ENCODE data around the gene EML5. TPM values are rescaled to one million over a fixed set of nuclear protein-coding genes. Genes with fewer than 3 reads are reported as not detected.

EML5 gene
- total and polyA plus RNA-seq, 2 of the 13 experiments (the other 11 are each of a cell fraction or from before 2014, with no cell fraction given) = 0.11 TPM; not detected in 1

- TF ChIP-seq KDM3A (CRISPR knock-in tag; IDR thresholded peaks at IDR 0.05; ENCODE audit: low read depth) = peak; percentile 64; the same call in 1 of the 2 replicates
- peak; percentile 79 for TF ChIP-seq POLR2AphosphoS5 (IDR thresholded peaks at IDR 0.05; ENCODE audit: low read depth, low read length)
- TF ChIP-seq CTCF (CRISPR knock-in tag; IDR thresholded peaks at IDR 0.05) = peak; percentile 48; the same call in 1 of the 2 replicates
- TF ChIP-seq ZIK1 (CRISPR knock-in tag; IDR thresholded peaks at IDR 0.05; ENCODE audit: borderline replicate concordance, low read depth) = 0 out of 2 replicates have a peak, but pooled peaks have one; percentile 57
- TF ChIP-seq MXD3 (CRISPR knock-in tag; IDR thresholded peaks at IDR 0.05) = peak; percentile 83
Measured at GRCh38 chr14:88562831-88563686, 229.7 kb downstream of the EML5 start, which contains the start of gene ZC3H14 (continued).

- H3K36me3 ChIP-seq (replicated peaks in 1 of 2; ENCODE audit: control insufficient read depth in 1 of 2, insufficient read depth in 2 of 2, low read length in 2 of 2) = 0 out of 5 replicates have a peak, but pooled peaks cover 0 to under 1% of the 10 kb centered on the region in 2 experiments
- H3K9me3 ChIP-seq (ENCODE audit: low read length) = no peaks in the 10 kb centered on the region
- peaks cover 34% of the 10 kb centered on the region for H3K4me1 ChIP-seq (ENCODE audit: insufficient read depth, low read length)
- ATAC-seq = no peak
- no TSS peak for BruUV-seq (replicated peaks)
- intact Hi-C loops (cut with micrococcal nuclease; ENCODE audit: unreplicated experiment) = loop anchor here (2.0 to 5.0 kb wide), 2 partner anchors 40 to 50 kb away; no protein-coding TSS in a partner anchor
- H4K20me1 ChIP-seq (ENCODE audit: insufficient read depth, low read length) = no peaks in the 10 kb centered on the region; the same call in 1 of the 2 replicates
- H3K9ac ChIP-seq (ENCODE audit: insufficient read depth, low read depth, low read length) = peak overlapping the region; percentile 97
- ChIA-PET POLR2A (no interaction called here), CTCF (ENCODE audit: low intra/inter-chr PET ratio, low total read pairs) (interaction anchor here (1.9 kb wide), 1 partner anchor 71 kb away, joined by 5 read pairs; no protein-coding TSS in a partner anchor)
- peak overlapping the region; percentile 91 to 100 (median 93) for H3K4me3 ChIP-seq (replicated peaks in 1 of 3; ENCODE audit: insufficient read depth in 1 of 3, low read depth in 2 of 3, low read length in 3 of 3)
- DNase-seq (ENCODE audit: low spot score) = no peak
- 17% methylated on average over 5 of the region's 5 CpGs for WGBS (ENCODE audit: low lambda C conversion rate)
- H3K27ac ChIP-seq (ENCODE audit: extremely low read length, insufficient read depth, low read length) = peak overlapping the region; percentile 95
- peaks cover 20% of the 10 kb centered on the region for H3K79me2 ChIP-seq (ENCODE audit: insufficient read depth, low read length)
- no peaks in the 10 kb centered on the region; a peak in 1 of 5 replicates for H3K27me3 ChIP-seq (ENCODE audit: control insufficient read depth in 1 of 2, insufficient read depth in 2 of 2, low read length in 2 of 2)
- no peak overlapping the region for H2AFZ ChIP-seq (ENCODE audit: low read length)
- no peak for FAIRE-seq
- in situ Hi-C loops (cut with HindIII; ENCODE audit: extremely low pct_ligation_motif_present, low pct_unique_long_range_greater_than_20kb) = loop anchor here (5.0 kb wide), 1 partner anchor 70 kb away; no protein-coding TSS in a partner anchor
- H3K4me2 ChIP-seq (ENCODE audit: low read depth, low read length) = peak overlapping the region; percentile 97
- TF ChIP-seq SSRP1 (CRISPR knock-in tag; IDR thresholded peaks at IDR 0.05) (no peak), ZNF816 (CRISPR knock-in tag; IDR thresholded peaks at IDR 0.05; ENCODE audit: borderline replicate concordance) (0 out of 2 replicates have a peak, but pooled peaks have one; percentile 58), TEAD2 (CRISPR knock-in tag; IDR thresholded peaks at IDR 0.05) (no peak), ZNF850 (CRISPR knock-in tag; conservative IDR thresholded peaks at IDR 0.05) (0 out of 2 replicates have a peak, but pooled peaks have one; percentile 16), MTF2 (CRISPR knock-in tag; IDR thresholded peaks at IDR 0.05; ENCODE audit: borderline replicate concordance) (0 out of 2 replicates have a peak, but pooled peaks have one; percentile 63), SOX6 (IDR thresholded peaks at IDR 0.05) (no peak), SOX6 (CRISPR knock-in tag; IDR thresholded peaks at IDR 0.05) (no peak), HNF1B (CRISPR knock-in tag; IDR thresholded peaks at IDR 0.05) (peak; percentile 10; the same call in 1 of the 2 replicates)
Measured at GRCh38 chr14:88562532-88562830, 230.3 kb downstream of the EML5 start.
